ENCODE data around the gene UGT1A8. TPM values are rescaled to one million over a fixed set of nuclear protein-coding genes. Genes with fewer than 3 reads are reported as not detected.
"Not testable (repeated sequence)": the region's sequence is repeated elsewhere in the genome, so short reads cannot be mapped to it uniquely, and the experiment has no call there.

The UGT1A8 gene
- polyA plus RNA-seq, 1 of the 3 experiments (the other 2 are of a cell fraction) = not detected

GRCh38 chr2:233639860-233640259 lies 22.4 kb downstream of the UGT1A8 start (continued):
- TF ChIP-seq REST (IDR thresholded peaks at IDR 0.05; ENCODE audit: low read depth, low read length) = no peak
- no peak for TF ChIP-seq FOXM1 (IDR thresholded peaks at IDR 0.05; ENCODE audit: low read depth)
- TF ChIP-seq MXI1 (IDR thresholded peaks at IDR 0.05; ENCODE audit: low read depth, low read length) = no peak

- H3K27me3 ChIP-seq (ENCODE audit: insufficient read depth) = no peaks in the 10 kb centered on the region
- CTCF ChIA-PET = no interaction called here
- 43% methylated on average over 1 of the region's 1 CpG for WGBS (ENCODE audit: low lambda C conversion rate)
- H3F3A ChIP-seq (replicated peaks; ENCODE audit: insufficient read depth) = no peaks in the 10 kb centered on the region
- H3K4me1 ChIP-seq (ENCODE audit: control insufficient read depth in 1 of 2, insufficient read depth in 2 of 2, low read depth in 1 of 2, low read length in 1 of 2) = no peaks in the 10 kb centered on the region
- H3K36me3 ChIP-seq (replicated peaks in 1 of 2; ENCODE audit: control insufficient read depth in 1 of 2, insufficient read depth in 2 of 2, low read length in 1 of 2) = no peaks in the 10 kb centered on the region
- H2AFZ ChIP-seq (ENCODE audit: low read depth) = no peak overlapping the region
- H3K4me2 ChIP-seq = no peak overlapping the region
- no peaks in the 10 kb centered on the region for H4K20me1 ChIP-seq (ENCODE audit: insufficient read depth)
- H3K79me2 ChIP-seq (ENCODE audit: insufficient read depth) = no peaks in the 10 kb centered on the region
- no peaks in the 10 kb centered on the region for H3K9me3 ChIP-seq
- no peak overlapping the region for H3K4me3 ChIP-seq (ENCODE audit: low read depth in 2 of 2, low read length in 1 of 2)
- no peak overlapping the region for H3K27ac ChIP-seq (ENCODE audit: low read depth in 2 of 2, low read length in 1 of 2)
- POLR2A ChIA-PET = no interaction called here
- no peak for DNase-seq
- no peak overlapping the region for H3K9ac ChIP-seq
- no peaks in the 10 kb centered on the region for H3K9me2 ChIP-seq
- TF ChIP-seq FOXM1 (IDR thresholded peaks at IDR 0.05; ENCODE audit: low read depth) (no peak), POLR2AphosphoS5 (IDR thresholded peaks at IDR 0.05; ENCODE audit: low read depth, low read length) (no peak), CTCF (IDR thresholded peaks at IDR 0.05) (peak; percentile 11; the same call in 1 of the 2 replicates), ELF1 (IDR thresholded peaks at IDR 0.05) (no peak)
Observed at GRCh38 chr2:233643128-233643527, 25.7 kb downstream of the UGT1A8 start.

GRCh38 chr2:233646033-233646432 lies 28.6 kb downstream of the UGT1A8 start:
- H3K9me2 ChIP-seq; H3K27ac ChIP-seq (ENCODE audit: low read depth in 2 of 2, low read length in 1 of 2); H3K4me3 ChIP-seq (ENCODE audit: low read depth in 2 of 2, low read length in 1 of 2); H3K4me2 ChIP-seq; H3K9ac ChIP-seq; H3F3A ChIP-seq (replicated peaks; ENCODE audit: insufficient read depth); H3K36me3 ChIP-seq (replicated peaks in 1 of 2; ENCODE audit: control insufficient read depth in 1 of 2, insufficient read depth in 2 of 2, low read length in 1 of 2); H3K4me1 ChIP-seq (ENCODE audit: control insufficient read depth in 1 of 2, insufficient read depth in 2 of 2, low read depth in 1 of 2, low read length in 1 of 2); POLR2A ChIA-PET; H2AFZ ChIP-seq (ENCODE audit: low read depth); H4K20me1 ChIP-seq (ENCODE audit: insufficient read depth); H3K9me3 ChIP-seq; H3K79me2 ChIP-seq (ENCODE audit: insufficient read depth); H3K27me3 ChIP-seq (ENCODE audit: insufficient read depth); CTCF ChIA-PET; DNase-seq: not testable (repeated sequence)
- WGBS (ENCODE audit: low lambda C conversion rate) = 28% methylated on average over 3 of the region's 3 CpGs

All from SK-N-SH (cell line).